Cardiac fibroblast (primary cell): ENCODE data around the gene TMEM39A.

Source experiments
- DNase-seq, 2 donors: peaks; one replicate each; pipeline versions ENCODE4 v3.0.0 to v3.0.0-alpha.2; 2010; ENCODE audit warnings: low read depth in 2 of 2
- H3K4me3 ChIP-seq, 2 donors: replicated peaks in 1 of 2; 1 replicate in 1 of 2; 2 replicates in 1 of 2; pipeline ENCODE4 v1.5.1; 2011; ENCODE audit warnings: low read depth in 2 of 2, low read length in 2 of 2, mild to moderate bottlenecking in 2 of 2, moderate library complexity in 1 of 2
- TF ChIP-seq, protein P1 (sequence below): IDR thresholded peaks from one replicate; pipeline ENCODE4 v1.5.1; 2011; ENCODE audit warnings: low read depth, mild to moderate bottlenecking, low read length, inconsistent platforms

Gene TMEM39A

DNA sequence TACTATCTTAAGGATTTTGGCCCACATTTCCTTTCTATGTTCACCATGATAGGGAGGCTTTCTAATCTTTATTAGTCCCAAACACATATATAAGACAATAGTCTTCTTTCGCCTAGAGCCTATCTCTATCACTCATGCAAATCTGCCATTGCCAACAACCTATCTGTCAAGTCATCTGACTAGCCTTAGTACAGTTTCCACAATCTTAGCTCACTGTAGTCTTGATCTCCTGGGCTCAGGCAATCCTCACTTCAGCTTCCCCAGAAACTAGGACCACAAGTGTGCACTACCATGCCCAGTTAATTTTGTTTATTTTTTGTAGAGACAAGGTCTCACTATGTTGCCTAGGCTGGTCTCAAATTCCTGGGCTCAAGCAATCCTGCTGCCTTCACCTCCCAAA, 6.9 kb downstream of the TMEM39A start:
- TF ChIP-seq, protein P1, sequence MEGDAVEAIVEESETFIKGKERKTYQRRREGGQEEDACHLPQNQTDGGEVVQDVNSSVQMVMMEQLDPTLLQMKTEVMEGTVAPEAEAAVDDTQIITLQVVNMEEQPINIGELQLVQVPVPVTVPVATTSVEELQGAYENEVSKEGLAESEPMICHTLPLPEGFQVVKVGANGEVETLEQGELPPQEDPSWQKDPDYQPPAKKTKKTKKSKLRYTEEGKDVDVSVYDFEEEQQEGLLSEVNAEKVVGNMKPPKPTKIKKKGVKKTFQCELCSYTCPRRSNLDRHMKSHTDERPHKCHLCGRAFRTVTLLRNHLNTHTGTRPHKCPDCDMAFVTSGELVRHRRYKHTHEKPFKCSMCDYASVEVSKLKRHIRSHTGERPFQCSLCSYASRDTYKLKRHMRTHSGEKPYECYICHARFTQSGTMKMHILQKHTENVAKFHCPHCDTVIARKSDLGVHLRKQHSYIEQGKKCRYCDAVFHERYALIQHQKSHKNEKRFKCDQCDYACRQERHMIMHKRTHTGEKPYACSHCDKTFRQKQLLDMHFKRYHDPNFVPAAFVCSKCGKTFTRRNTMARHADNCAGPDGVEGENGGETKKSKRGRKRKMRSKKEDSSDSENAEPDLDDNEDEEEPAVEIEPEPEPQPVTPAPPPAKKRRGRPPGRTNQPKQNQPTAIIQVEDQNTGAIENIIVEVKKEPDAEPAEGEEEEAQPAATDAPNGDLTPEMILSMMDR = no peak
- H3K4me3 ChIP-seq = no peak overlapping the region
- DNase-seq = no peak

DNA sequence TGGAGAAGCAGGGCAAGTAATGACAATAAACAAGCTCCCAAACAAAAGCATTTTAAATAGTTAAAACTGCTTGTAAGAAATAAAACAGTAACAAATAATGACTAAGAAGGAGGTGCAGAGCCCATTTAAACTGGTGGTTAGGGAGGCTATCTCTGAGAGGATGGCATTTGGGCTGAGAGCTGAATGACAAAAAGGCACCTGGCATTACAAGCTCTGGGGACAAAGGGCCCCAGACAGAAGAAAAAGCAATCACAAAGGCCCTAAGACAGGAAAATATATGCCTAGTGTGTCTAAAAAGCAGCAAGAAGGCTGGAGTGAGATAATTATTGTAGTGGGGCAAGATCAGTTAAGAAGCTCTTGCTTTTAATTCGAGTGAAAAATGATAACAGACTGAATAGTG, 9.6 kb downstream of the TMEM39A start:
- no peak overlapping the region for H3K4me3 ChIP-seq
- no peak for DNase-seq
- TF ChIP-seq, protein P1 = no peak

DNA sequence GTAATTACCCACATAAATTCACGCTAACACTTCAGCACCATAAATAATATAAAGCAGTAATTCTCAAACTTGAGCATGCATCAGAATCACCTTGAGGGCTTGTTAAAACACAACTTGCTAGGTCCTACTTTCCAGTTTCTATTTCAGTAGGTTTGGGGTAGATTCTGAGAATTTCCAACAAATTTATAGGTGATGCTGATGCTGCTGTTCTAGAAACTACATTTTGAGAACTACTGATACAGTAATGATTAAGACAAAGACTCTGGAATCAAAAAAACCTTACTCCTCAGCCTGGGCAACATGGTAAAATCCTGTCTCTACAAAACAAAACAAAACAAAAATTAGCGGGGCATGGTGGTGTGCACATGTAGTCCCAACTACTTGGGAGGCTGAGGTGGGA, 18.8 kb downstream of the TMEM39A start:
- no peak for DNase-seq
- TF ChIP-seq, protein P1 = no peak
- H3K4me3 ChIP-seq = no peak overlapping the region

DNA sequence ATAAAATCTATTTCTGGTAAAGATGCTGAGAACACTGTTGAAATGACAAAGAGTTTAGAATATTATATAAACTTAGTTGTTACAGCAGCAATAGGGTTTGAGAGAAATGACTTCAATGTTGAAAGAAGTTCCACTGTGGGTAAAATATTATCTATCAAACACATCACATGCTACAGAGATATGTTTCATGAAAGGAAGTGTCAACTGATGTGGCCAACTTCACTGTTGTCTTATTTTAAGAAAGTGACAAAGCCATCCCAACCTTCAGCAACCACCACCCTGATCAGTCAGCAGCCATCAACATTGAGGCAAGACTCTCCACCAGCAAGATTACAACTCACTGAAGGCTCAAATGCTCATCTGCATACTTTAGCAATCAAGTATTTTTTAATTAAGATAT, 20.2 kb downstream of the TMEM39A start:
- H3K4me3 ChIP-seq = no peak overlapping the region
- no peak for DNase-seq
- TF ChIP-seq, protein P1 = no peak

DNA sequence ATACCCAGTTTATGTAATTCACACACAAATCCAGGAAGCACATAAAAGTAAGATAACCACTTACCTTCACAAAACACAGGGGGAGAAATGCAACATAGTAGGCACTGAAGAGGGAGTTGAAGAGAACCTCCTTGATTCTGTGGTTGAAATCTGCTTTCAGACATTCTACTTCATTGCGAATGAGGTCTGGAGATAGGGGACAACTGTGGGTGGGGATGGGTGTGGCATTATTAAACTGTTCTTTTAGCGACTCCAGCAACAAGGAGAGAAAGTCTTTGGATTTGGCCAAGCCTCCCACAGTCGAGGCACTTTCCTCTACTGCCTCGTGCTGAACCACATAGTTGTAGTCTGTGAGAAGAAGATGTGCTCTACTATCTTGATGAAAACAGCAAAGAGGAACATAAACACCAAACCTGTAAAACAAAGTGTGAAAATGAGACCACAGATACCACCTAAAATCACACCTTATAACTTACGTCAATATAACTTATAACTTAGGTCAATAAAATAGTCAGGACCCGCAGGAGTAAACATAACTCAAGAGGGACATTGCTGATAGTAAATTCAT, 25.6 kb downstream of the TMEM39A start:
- TF ChIP-seq, protein P1 = no peak
- DNase-seq = no peak
- H3K4me3 ChIP-seq = no peak overlapping the region

DNA sequence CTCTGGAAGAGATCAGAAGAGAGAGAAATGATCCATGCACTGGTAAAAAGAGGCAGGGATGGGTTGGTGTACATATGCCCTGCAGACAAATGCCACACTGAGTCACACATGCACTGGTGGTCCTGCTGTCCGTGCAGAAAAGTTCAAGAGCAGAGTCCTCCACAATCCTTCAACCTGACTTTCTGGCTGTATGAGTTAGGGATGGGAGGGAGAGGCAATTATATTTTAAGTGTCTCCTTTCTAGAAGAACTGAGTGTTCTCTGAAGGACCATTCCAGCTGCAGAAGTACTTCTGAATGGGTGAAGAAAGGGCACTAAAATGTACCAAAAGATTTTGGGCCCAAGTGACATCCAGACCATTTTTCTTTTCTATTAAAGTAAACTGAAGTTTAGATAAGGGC, 26.4 kb downstream of the TMEM39A start:
- no peak overlapping the region for H3K4me3 ChIP-seq
- DNase-seq = no peak
- TF ChIP-seq, protein P1 = no peak

DNA sequence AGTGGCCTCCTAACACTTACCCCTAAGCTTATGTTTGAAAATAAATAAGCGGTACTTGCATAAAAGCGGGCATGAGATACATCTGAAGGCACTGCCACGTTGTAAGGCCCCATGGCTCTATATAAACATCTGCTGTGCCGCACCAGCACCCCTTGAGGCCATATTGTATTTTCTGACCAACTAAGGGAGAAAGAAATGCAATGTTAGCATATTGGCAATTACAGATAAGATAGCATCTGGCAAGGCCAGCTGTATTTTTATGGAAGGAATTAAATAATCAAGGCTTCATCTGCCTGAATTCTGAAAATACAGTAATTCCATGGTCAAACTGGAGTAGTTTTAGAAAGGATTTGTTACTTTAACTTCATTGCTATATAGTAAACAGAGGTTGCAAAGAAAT, 28.7 kb downstream of the TMEM39A start:
- no peak for DNase-seq
- TF ChIP-seq, protein P1 = no peak
- no peak overlapping the region for H3K4me3 ChIP-seq
